ENCODE results near the gene FAM209B.

GRCh38 chr20:56552911-56553629 is 20.0 kb downstream of the FAM209B start:
- no peak for TF ChIP-seq PAX8 (IDR thresholded peaks at IDR 0.05)
- no peak for TF ChIP-seq HDAC6 (IDR thresholded peaks at IDR 0.05; ENCODE audit: unreplicated experiment)
- no peak for TF ChIP-seq CTCF (IDR thresholded peaks at IDR 0.05 in 2 of 3, conservative IDR thresholded peaks at IDR 0.05 in 1 of 3; ENCODE audit: control insufficient read depth in 2 of 3, extremely low read depth in 1 of 3, insufficient read depth in 1 of 3, low read depth in 3 of 3, low read length in 3 of 3)
- TF ChIP-seq, protein P1, sequence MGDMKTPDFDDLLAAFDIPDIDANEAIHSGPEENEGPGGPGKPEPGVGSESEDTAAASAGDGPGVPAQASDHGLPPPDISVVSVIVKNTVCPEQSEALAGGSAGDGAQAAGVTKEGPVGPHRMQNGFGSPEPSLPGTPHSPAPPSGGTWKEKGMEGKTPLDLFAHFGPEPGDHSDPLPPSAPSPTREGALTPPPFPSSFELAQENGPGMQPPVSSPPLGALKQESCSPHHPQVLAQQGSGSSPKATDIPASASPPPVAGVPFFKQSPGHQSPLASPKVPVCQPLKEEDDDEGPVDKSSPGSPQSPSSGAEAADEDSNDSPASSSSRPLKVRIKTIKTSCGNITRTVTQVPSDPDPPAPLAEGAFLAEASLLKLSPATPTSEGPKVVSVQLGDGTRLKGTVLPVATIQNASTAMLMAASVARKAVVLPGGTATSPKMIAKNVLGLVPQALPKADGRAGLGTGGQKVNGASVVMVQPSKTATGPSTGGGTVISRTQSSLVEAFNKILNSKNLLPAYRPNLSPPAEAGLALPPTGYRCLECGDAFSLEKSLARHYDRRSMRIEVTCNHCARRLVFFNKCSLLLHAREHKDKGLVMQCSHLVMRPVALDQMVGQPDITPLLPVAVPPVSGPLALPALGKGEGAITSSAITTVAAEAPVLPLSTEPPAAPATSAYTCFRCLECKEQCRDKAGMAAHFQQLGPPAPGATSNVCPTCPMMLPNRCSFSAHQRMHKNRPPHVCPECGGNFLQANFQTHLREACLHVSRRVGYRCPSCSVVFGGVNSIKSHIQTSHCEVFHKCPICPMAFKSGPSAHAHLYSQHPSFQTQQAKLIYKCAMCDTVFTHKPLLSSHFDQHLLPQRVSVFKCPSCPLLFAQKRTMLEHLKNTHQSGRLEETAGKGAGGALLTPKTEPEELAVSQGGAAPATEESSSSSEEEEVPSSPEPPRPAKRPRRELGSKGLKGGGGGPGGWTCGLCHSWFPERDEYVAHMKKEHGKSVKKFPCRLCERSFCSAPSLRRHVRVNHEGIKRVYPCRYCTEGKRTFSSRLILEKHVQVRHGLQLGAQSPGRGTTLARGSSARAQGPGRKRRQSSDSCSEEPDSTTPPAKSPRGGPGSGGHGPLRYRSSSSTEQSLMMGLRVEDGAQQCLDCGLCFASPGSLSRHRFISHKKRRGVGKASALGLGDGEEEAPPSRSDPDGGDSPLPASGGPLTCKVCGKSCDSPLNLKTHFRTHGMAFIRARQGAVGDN (IDR thresholded peaks at IDR 0.05), result no peak
- no peak for TF ChIP-seq GATAD2B (conservative IDR thresholded peaks at IDR 0.05; ENCODE audit: low read depth)
